Stimulated activated naive CD8-positive, alpha-beta T cell treated with anti-CD3 and anti-CD28 coated beads, Interleukin-15, amount 100 ng/mL, for 72 hours (primary cell): ENCODE data around the gene PGAP6.
"Not testable (repeated sequence)": the region's sequence is repeated elsewhere in the genome, so short reads cannot be mapped to it uniquely, and the experiment has no call there.

ENCODE experiments used
- ATAC-seq: fragments of 150-1000 bp; cut with Tn5 transposase; 2 replicates; pipeline ENCODE4 v1.10.0; 2021; ENCODE audit warnings: mild to moderate bottlenecking, moderate library complexity
- DNase-seq, 2 donors: peaks; one replicate each; pipeline ENCODE4 v3.0.0; 2021 to 2022
- H3K27ac Mint-ChIP-seq, 2 donors: one replicate each; pipeline ENCODE4 v1.8.0; 2022; ENCODE audit warnings: mild to moderate bottlenecking in 2 of 2, mixed read lengths in 2 of 2, moderate library complexity in 2 of 2
- H3K27me3 Mint-ChIP-seq: one replicate; pipeline ENCODE4 v1.8.0; 2022; ENCODE audit warnings: mixed read lengths
- H3K4me1 Mint-ChIP-seq: one replicate; pipeline ENCODE4 v1.8.0; 2022; ENCODE audit warnings: mild to moderate bottlenecking, mixed read lengths
- H3K4me3 Mint-ChIP-seq, 2 donors: one replicate each; pipeline ENCODE4 v1.8.0; 2022; ENCODE audit warnings: mild to moderate bottlenecking in 2 of 2, mixed read lengths in 2 of 2, moderate library complexity in 1 of 2
- H3K9me3 Mint-ChIP-seq, 2 donors: one replicate each; pipeline ENCODE4 v1.8.0; 2022; ENCODE audit warnings: mixed read lengths in 2 of 2

The PGAP6 gene

DNA sequence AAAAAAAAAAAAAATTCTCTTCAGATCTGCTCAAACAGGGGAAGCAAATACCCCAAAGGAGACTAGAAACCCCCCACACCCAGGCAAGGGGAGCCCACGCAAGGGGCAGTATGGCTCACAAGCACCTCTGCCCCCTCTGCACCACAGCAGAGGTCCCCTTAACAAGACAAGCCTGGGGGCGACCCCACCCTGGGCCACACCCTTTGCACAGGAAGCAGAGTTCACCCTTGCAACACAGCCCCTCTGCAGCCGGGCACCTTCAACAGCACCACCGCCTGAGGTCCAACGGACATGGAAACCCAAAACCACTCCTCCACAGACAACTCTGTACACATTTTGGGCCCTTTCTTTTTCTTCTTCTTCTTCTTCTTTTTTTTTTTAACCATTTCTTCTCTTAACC, 42.1 kb downstream of the PGAP6 start:
- Mint-ChIP-seq H3K4me3 (peak overlapping the region in 1 of 2 donors; percentile 4), H3K27ac (peak overlapping the region in 1 of 2 donors; percentile 61), H3K27me3 (no peaks in the 10 kb centered on the region), H3K4me1 (peaks cover 76% of the 10 kb centered on the region), H3K9me3 (no peaks in the 10 kb centered on the region)
- ATAC-seq: peak; percentile 50
- no peak for DNase-seq

DNA sequence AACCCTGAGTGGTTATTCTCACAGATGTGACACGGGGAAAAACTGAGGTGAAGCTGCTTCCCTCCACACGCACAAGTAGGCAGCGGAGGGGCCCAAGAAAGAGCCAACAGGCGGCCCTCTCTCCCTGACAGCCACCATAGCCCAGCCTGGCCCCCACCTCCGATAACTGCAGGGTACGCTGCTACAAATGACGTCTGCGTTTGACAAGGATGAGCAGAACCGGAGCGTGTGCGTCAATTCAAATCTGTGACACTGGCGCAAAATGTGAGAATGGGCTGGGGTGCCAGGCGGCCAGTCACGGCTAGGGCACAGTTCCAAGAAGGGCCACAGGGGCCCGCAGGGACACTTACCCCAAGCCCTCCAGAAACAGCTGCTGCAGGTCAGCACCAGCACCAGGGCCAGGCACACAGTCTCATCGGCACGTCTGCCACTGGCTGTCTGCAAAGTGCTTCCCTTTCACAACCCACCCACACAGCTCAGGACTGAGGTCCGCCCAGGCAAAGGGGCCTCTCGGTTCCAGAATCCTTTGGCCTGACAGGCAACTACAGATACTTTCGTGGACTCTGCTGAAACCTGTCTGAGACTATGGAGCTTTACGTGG, 43.7 kb downstream of the PGAP6 start:
- H3K27ac Mint-ChIP-seq: no peak overlapping the region
- ATAC-seq: no peak
- H3K4me3 Mint-ChIP-seq: no peak overlapping the region

DNA sequence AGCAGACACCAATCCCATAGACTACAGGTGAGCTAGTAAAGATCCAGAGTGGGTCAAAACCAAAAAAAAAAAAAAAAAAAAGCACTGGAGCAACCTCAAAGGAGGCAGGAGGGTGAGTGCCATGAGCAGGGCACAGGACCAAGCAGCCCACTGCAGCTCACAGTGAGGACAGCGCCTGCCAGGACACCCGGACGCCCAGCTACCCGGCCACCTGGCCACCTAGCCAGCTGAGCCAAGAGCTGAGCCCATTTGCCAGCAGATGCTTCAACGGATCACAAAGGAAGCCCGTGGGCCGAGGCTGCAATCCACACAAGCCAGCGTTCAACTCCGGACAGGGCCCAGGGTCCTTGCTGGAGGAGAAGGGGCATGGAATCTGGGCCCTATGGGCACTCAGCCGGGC, 44.3 kb downstream of the PGAP6 start:
- Mint-ChIP-seq H3K9me3 (no peaks in the 10 kb centered on the region), H3K4me3 (no peak overlapping the region), H3K4me1 (peaks cover 69% of the 10 kb centered on the region), H3K27ac (no peak overlapping the region), H3K27me3 (no peaks in the 10 kb centered on the region)
- ATAC-seq (no peak), DNase-seq (no peak)

More for the DNA sequence above, 43.7 kb downstream of the PGAP6 start:
- no peaks in the 10 kb centered on the region for H3K27me3 Mint-ChIP-seq
- DNase-seq: no peak
- peaks cover 75% of the 10 kb centered on the region for H3K4me1 Mint-ChIP-seq
- no peaks in the 10 kb centered on the region for H3K9me3 Mint-ChIP-seq

DNA sequence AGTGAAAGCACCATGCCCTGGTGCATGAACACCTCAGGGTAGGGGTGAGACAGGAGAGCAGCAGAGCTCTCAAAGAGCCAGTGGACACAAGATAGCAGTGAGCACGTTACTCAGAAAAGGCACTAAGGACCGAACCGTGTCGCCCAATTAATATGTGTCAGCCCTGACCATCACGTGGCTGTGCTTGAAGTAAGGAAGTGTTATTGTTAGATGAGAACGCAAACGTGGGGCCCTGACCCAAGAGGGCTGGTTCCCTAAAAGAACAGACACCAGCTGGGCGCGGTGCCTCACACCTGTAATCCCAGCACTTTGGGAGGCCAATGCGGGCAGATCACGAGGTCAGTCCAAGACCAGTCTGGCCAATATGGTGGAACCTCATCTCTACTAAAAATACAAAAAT, 45.5 kb downstream of the PGAP6 start:
- H3K4me1 Mint-ChIP-seq: peaks cover 68% of the 10 kb centered on the region
- no peaks in the 10 kb centered on the region for H3K27me3 Mint-ChIP-seq
- no peak overlapping the region for H3K27ac Mint-ChIP-seq
- no peak overlapping the region for H3K4me3 Mint-ChIP-seq
- ATAC-seq (no peak), DNase-seq (no peak)
- no peaks in the 10 kb centered on the region for H3K9me3 Mint-ChIP-seq

DNA sequence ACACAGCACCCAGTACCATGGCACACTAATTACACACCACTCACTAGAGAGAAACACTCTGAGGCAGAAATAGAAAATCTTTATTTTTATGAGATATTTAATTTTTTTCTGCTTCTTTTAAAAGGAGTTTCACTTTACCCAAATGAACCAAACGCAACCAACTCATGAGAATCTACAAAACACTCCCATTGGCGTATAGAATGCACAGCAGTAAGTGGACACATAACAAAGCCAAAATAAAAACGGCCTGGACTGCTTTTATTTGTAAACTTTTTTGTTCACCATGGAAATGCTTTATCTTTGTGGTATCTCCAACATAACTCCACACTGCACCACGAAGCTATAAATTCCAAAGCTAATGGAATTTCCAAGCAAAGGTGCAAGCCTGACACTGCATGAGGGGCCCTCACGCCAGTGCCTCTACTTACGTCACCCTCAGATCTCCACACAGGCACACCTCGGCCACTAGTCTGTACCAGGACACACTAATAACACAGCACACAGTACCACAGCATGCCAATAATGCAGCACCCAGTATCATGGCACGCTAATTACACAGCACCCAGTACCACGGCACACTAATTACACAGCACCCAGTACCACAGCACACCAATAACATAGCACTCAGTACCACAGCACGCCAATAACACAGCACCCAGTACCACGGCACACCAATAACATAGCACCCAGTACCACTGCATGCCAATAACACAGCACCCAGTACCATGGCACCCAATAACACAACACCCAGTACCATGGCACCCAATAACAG, 46.7 kb downstream of the PGAP6 start:
- DNase-seq: not testable (repeated sequence)

DNA sequence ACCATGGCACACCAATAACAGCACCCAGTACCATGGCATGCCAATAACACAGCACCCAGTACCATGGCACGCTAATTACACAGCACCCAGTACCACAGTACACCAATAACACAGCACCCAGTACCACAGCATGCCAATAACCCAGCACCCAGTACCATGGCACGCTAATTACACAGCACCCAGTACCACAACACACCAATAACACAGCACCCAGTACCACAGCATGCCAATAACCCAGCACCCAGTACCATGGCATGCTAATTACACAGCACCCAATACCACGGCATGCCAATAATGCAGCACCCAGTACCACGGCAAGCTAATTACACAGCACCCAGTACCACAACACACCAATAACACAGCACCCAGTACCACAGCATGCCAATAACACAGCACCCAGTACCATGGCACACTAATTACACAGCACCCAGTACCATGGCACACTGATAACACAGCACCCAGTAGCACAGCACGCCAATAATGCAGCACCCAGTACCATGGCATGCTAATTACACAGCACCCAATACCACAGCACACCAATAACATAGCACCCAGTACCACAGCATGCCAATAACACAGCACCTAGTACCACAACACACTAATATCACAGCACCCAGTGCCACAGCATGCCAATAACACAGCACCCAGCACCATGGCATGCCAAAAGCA, 47.5 kb downstream of the PGAP6 start:
- ATAC-seq, H3K4me3 Mint-ChIP-seq, H3K27me3 Mint-ChIP-seq, H3K9me3 Mint-ChIP-seq, DNase-seq, H3K27ac Mint-ChIP-seq: not testable (repeated sequence)
- H3K4me1 Mint-ChIP-seq: peaks cover 66% of the 10 kb centered on the region

More for the DNA sequence above, 46.7 kb downstream of the PGAP6 start:
- peaks cover 71% of the 10 kb centered on the region for H3K4me1 Mint-ChIP-seq
- not testable (repeated sequence) for H3K27ac Mint-ChIP-seq, ATAC-seq, H3K4me3 Mint-ChIP-seq, H3K27me3 Mint-ChIP-seq, H3K9me3 Mint-ChIP-seq

DNA sequence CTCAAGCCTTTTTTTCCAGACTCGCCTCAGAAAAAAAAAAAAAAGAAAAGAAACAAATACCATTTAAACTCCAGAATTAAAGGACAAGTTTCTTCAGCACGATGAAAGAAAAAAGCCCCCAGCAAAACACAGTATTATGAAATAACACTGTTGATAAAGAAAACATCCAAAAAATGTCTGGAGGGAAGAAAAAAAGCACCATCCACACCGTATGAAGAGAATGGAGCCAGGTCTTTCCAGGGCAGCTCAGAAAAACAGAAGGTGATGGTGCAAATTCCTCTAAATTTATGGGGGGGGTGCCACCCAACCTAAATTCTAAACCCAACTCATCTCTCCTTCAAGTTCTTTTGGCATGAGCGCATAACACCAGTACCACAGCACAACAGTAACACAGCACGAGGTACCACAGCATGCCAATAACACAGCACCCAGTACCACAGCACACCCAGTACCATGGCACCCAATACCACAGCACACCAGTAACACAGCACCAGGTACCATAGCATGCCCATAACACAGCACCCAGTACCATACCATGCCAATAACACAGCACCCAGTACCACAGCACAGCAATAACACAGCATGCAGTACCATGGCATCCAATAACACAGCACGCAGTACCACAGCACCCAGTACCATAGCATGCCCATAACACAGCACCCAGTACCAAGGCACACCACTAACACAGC, 48.2 kb downstream of the PGAP6 start:
- ATAC-seq (no peak), DNase-seq (no peak)
- Mint-ChIP-seq H3K27ac (no peak overlapping the region), H3K9me3 (no peaks in the 10 kb centered on the region), H3K4me1 (peaks cover 65% of the 10 kb centered on the region), H3K27me3 (no peaks in the 10 kb centered on the region), H3K4me3 (no peak overlapping the region)

DNA sequence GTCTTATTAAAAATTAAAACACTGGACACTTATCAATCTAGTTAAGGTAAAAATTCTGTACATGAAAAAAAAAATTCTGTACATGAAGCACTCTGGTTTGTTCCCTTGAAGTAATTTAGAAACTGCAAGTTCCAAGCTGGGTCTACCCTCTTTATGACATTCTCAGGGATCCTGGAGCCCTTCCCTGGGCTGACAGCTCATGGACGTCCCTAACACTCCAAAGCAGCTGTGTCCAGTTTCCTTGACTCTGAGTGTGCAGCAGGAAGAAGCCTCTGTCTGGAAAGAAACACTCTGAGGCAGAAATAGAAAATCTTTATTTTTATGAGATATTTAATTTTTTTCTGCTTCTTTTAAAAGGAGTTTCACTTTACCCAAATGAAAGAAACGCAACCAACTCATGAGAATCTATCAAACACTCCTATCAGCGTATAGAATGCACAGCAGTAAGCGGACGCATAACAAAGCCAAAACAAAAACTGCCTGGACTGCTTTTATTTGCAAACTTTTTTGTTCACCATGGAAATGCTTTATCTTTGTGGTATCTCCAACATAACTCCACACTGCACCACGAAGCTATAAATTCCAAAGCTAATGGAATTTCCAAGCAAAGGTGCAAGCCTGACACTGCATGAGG, 50.5 kb downstream of the PGAP6 start:
- H3K4me1 Mint-ChIP-seq: peaks cover 73% of the 10 kb centered on the region
- H3K27ac Mint-ChIP-seq: not testable (repeated sequence)

DNA sequence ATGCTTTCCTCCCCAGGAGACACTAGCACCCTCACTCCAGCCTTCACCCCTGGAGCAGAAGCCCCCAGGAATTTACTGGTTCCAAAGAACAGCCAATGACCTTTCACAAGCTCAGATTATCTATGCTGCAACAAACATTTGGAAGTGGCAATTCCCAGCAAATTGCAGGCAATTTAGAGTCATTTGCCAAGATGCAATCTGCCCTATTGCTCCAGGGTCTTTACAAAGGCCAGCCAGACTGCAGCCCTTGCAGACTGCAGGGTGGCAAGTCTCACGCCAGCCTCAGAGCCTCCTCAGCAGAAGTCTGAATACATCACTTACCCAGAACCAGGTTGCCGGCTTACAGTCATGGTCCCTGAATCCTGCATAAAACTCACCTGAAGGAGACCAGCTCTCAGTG, 51.0 kb downstream of the PGAP6 start:
- Mint-ChIP-seq H3K4me3 (no peak overlapping the region), H3K27ac (no peak overlapping the region), H3K4me1 (peaks cover 73% of the 10 kb centered on the region), H3K27me3 (no peaks in the 10 kb centered on the region), H3K9me3 (no peaks in the 10 kb centered on the region)
- DNase-seq (no peak), ATAC-seq (no peak)

More for the DNA sequence above, 50.5 kb downstream of the PGAP6 start:
- not testable (repeated sequence) for ATAC-seq, H3K9me3 Mint-ChIP-seq, H3K27me3 Mint-ChIP-seq, DNase-seq, H3K4me3 Mint-ChIP-seq

DNA sequence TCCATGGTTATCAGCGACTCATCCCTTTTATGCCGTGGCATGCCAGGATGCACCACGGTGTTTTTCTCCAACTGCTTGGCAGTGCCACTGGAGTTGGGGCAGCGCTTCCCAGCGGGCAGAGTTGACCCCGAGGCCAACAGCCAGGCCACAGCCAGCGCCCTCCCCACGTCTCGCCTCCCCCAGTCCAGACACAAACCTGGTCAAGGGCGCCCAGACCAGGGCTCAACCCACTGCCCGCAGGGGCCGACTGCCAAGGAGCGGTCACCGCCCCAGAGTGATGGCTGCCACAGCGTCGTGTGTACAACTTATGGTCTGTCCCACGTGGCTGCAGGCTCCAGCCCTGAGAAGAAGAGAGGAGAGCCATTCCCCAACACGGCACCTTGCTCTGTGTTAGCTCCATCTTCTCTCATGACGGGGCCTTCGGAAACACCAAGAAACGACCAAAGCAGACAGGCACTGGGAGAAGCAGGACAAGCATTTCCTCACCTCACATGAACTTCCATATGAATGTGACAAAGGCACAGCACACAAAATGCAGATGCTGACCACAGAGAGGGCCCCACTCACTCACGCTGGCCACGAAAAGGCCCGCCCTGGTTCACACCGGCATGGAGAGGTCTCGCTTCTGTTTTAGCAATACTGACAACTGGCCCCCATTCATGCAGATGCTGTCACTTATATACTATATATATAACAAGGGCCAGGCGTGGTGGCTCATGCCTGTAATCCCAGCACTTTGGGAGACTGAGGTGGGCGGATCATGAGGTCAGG, 56.2 kb downstream of the PGAP6 start:
- Mint-ChIP-seq H3K27me3 (no peaks in the 10 kb centered on the region), H3K9me3 (no peaks in the 10 kb centered on the region), H3K4me1 (peaks cover 83% of the 10 kb centered on the region), H3K27ac (peak overlapping the region in 1 of 2 donors; percentile 82), H3K4me3 (peak overlapping the region; percentile 74 to 86)
- DNase-seq (no peak), ATAC-seq (no peak)

DNA sequence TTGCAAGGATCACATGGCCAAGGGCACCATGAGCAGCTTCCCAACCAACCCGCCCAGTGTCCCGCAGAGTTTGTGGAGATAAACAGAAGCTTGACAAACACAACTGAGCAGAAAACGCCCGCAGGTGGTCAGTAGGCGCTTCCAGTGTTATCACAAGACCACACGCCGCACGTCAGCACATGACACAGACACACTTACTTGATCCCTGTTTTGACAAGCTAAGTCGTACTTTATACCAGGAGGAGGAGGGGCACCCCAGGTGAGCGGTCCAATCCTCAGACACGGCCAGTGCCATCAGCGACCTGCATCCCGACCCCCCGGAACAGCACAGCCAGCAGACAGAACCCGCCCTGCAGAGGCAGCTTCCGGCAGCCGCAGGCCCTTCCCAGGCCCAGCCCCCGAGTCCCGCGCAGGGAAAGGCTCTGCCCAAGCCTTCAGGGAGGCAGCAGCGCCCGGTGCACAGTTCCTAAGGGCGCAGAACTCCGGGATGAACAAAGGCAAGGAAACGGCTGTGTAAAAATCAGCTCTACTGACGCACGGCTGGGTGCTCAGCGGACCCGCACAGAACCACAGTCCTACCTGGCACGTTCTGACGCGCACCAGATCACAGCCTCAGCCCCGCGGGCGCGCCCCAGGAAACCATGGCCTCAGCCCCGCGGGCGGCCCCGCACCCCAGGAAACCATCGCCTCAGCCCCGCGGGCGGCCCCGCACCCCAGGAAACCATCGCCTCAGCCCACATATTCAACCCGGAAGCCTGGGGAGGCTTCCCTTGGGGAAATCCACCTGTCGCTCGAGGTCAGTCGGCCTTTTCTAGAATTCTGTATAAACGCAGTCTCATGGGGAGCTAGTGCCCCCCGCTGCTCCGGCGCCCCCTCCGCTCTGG, 57.1 kb downstream of the PGAP6 start:
- no peaks in the 10 kb centered on the region for H3K9me3 Mint-ChIP-seq

DNA sequence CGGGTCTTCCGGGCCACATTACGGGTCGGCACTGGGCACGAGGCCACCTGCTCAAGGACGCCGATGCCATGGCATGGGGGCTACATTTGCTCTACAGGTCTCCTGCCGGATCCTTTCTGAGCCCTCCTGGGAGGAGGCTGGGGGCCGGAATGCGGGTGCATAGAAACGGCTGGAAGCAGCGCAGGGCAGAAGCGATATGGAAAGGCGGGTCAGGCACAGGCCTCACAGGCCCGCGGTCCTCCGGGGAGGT, 57.7 kb downstream of the PGAP6 start:
- H3K9me3 Mint-ChIP-seq: no peaks in the 10 kb centered on the region
- ATAC-seq (no peak), DNase-seq (no peak)
- H3K4me1 Mint-ChIP-seq: peaks cover 87% of the 10 kb centered on the region
- H3K4me3 Mint-ChIP-seq: peak overlapping the region in 1 of 2 donors; percentile 86
- no peak overlapping the region for H3K27ac Mint-ChIP-seq
- H3K27me3 Mint-ChIP-seq: no peaks in the 10 kb centered on the region

More for the DNA sequence above, 57.1 kb downstream of the PGAP6 start:
- ATAC-seq (peak; percentile 68), DNase-seq (peak; percentile 41 to 57)
- H3K4me3 Mint-ChIP-seq: peak overlapping the region; percentile 74 to 86
- H3K27me3 Mint-ChIP-seq: no peaks in the 10 kb centered on the region
- H3K27ac Mint-ChIP-seq: peak overlapping the region in 1 of 2 donors; percentile 82
- H3K4me1 Mint-ChIP-seq: peaks cover 82% of the 10 kb centered on the region

DNA sequence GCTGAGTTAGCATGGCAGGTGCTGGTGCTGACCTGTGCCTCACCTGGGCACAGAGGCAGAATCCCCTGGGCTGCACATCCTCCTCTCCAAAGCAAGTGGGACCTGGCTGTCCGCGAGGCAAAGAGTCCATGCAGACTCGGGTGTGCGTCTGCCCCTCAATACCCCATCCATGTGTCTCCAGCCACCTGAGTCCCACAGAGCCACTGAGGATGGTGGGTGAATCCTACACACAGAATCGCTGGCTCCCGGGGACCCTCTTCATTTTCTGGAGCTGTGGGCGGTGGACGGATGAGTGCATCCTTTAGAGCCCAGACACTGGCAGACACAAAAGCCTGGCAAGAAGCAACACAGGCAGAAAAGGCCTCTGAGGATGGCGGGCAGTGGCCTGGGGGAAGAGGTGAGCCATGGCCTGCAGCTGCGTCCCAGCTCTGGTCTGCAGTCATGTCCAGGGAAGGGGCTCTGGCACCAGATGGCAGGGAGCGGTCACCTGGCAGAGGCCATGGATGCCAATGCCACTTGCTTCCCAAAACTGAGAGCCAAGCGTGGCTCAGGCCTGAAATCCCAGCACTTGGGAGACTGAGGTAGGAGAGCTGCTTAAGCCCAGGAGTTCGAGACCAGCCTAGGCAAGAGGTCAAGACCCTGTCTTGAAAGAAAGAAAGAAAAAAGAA, 59.2 kb downstream of the PGAP6 start:
- Mint-ChIP-seq H3K9me3 (no peaks in the 10 kb centered on the region), H3K4me1 (peaks cover 90% of the 10 kb centered on the region), H3K27me3 (no peaks in the 10 kb centered on the region), H3K27ac (no peak overlapping the region), H3K4me3 (no peak overlapping the region)
- DNase-seq (no peak), ATAC-seq (no peak)

DNA sequence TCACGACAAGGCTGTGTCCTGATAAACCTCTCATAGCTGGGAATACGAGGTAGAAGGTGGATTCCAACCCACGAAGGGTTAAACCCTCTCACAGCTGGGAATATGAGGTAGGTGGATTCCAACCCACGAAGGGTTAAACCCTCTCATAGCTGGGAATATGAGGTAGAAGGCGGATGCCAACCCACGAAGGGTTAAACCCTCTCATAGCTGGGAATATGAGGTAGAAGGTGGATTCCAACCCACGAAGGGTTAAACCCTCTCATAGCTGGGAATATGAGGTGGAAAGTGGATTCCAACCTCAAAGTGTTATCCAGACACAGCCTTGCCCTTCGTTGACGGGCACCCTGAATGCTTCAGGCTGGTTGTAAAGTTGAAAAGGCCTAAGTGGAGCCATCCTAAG, 60.2 kb downstream of the PGAP6 start:
- peak overlapping the region in 1 of 2 donors; percentile 78 for H3K27ac Mint-ChIP-seq
- H3K9me3 Mint-ChIP-seq: no peaks in the 10 kb centered on the region
- no peaks in the 10 kb centered on the region for H3K27me3 Mint-ChIP-seq
- H3K4me1 Mint-ChIP-seq: peaks cover 82% of the 10 kb centered on the region
- no peak for ATAC-seq
- no peak for DNase-seq
- no peak overlapping the region for H3K4me3 Mint-ChIP-seq
